ENCODE data around the gene RIOX2.
"Not testable (repeated sequence)": the region's sequence is repeated elsewhere in the genome, so short reads cannot be mapped to it uniquely, and the experiment has no call there.

RIOX2 gene

DNA sequence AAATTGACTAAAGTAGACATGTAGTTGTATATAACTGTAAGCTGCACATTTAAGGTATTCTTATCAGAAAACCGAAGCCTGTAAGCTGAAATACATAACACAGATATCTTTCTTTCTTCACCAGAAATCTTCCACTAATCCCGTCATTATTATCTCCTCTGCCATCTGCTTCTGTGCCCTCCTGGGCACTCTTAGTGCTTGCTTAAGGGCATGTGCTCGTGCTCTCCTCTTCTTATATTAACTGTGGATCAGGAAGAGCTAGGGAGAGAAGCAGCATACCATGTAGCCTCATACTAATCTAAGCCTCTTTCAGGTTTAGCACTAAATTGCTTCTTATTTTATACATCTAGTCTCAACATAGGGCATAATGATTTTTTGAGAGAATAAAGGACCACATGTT, 60.8 kb downstream of the RIOX2 start:
- DNase-seq (ENCODE audit: low spot score), result no peak

GRCh38 chr3:97910931-97911351, 61.3 kb downstream of the RIOX2 start:
- no peak for DNase-seq (ENCODE audit: low spot score)

- DNase-seq (ENCODE audit: low spot score), result not testable (repeated sequence)
Measured at GRCh38 chr3:97910236-97910831, 61.9 kb downstream of the RIOX2 start.

- not testable (repeated sequence) for DNase-seq (ENCODE audit: low spot score)
Measured at GRCh38 chr3:97909830-97910229, 62.4 kb downstream of the RIOX2 start.

GRCh38 chr3:97901313-97902248, 70.7 kb downstream of the RIOX2 start:
- no peak for DNase-seq (ENCODE audit: low spot score)

- DNase-seq (ENCODE audit: low spot score), result no peak
Measured at GRCh38 chr3:97899331-97899730, 72.9 kb downstream of the RIOX2 start.

DNA sequence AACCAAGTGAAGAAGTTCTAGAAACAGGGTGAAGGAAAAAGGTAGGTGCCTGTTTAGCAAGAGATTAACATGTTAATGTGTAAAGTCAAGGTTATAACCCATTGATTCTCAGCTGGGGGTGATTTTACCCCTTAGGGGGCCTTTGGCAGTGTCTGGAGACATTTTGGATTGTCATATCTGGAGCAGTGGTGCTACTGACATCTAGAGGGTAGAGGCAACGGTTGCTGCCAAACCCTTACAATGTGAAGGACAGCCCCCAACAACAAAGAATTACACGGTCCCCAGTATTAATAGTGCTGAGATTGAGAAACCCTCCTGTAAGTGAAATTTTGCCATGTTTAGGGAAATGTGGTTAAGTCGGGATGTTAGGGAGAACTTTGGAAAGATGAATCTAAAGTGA, 75.7 kb downstream of the RIOX2 start:
- DNase-seq (ENCODE audit: low spot score), result no peak

DNA sequence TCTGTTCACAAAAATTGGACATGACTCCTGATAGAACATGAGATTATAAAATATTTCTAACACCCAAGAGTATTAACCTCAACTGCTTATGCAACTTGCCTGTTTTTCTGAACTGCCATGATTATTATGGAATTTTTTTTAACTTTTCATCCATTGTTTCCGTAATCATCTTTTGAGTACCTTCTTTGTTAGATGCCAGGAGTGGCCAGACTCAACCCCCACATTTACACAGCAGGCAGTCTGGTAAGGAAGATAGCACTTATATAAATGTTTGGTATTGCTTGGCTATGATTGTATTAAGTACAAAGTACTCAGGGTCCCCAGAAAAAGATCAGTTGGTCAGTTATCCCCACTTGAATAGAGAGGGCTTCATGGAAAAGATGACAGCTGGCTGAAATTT, 76.1 kb downstream of the RIOX2 start:
- no peak for DNase-seq (ENCODE audit: low spot score)

- DNase-seq (ENCODE audit: low spot score), result no peak
Measured at GRCh38 chr3:97895216-97895615, 77.0 kb downstream of the RIOX2 start.

DNA sequence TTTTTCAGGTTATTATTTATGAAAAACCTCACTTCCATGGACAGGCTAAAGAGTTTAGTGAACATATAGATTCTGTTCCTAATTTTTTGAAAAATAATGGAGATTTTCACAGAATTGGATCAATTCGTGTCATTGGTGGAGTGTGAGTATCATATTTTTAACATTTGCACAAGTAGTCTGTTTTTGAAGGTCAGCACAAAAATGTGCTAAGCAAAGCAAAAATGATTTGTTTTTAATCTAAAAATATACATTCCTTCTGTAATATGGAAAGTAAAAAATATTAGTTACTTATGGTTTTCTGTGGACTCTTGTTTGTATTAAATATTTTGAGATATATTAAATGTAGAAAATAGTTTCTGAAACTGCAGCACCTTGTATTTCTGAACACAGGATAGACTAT, 79.4 kb downstream of the RIOX2 start:
- DNase-seq (ENCODE audit: low spot score), result no peak

All from putamen (tissue), 1 donor.